Measurements from ENCODE around the gene NCOA7.

NCOA7 gene

GRCh38 chr6:125764121-125764671, 26.6 kb upstream of the NCOA7 start:
- no peak overlapping the region for H2BK15ac ChIP-seq (replicated peaks; ENCODE audit: low read depth)
- WGBS (ENCODE audit: extremely low coverage, insufficient coverage, low lambda C conversion rate), result no CpG with 5 or more reads among the region's 2 CpGs
- no peak overlapping the region for H3K18ac ChIP-seq (ENCODE audit: low read length)
- no peak for DNase-seq
- no peak overlapping the region for H4K5ac ChIP-seq (ENCODE audit: low read length)
- H3K36me3 ChIP-seq (ENCODE audit: control insufficient read depth, insufficient read depth, low read length), result peaks cover 2% of the 10 kb centered on the region
- H3K4ac ChIP-seq (ENCODE audit: low read depth, low read length), result no peak overlapping the region
- no peak overlapping the region for H3K23ac ChIP-seq (ENCODE audit: low read length)
- no peak overlapping the region for H3K56ac ChIP-seq (ENCODE audit: low read length)
- H2AK5ac ChIP-seq (ENCODE audit: low read length), result no peak overlapping the region
- no peak overlapping the region for H3K4me3 ChIP-seq (ENCODE audit: low read length)
- no peaks in the 10 kb centered on the region for H3K27me3 ChIP-seq (ENCODE audit: insufficient read depth, low read length, poor library complexity)
- no peaks in the 10 kb centered on the region for H3K79me2 ChIP-seq (ENCODE audit: control insufficient read depth, insufficient read depth, low read length)
- H3K9ac ChIP-seq (ENCODE audit: low read length), result no peak overlapping the region
- H2BK120ac ChIP-seq (ENCODE audit: low read depth, low read length), result no peak overlapping the region
- H3K27ac ChIP-seq (ENCODE audit: low read depth, low read length), result no peak overlapping the region
- H4K8ac ChIP-seq (ENCODE audit: low read depth, low read length), result no peak overlapping the region
- no peak overlapping the region for H3K4me2 ChIP-seq (ENCODE audit: low read length)
- H3K79me1 ChIP-seq (ENCODE audit: low read length), result no peaks in the 10 kb centered on the region
- no peak overlapping the region for H2BK5ac ChIP-seq (ENCODE audit: low read length)
- H3K4me1 ChIP-seq (ENCODE audit: control insufficient read depth, low read depth, low read length), result no peaks in the 10 kb centered on the region

GRCh38 chr6:125765944-125766343, 24.8 kb upstream of the NCOA7 start:
- Histone ChIP-seq H2BK15ac (replicated peaks; ENCODE audit: low read depth) (no peak overlapping the region), H3K4me2 (ENCODE audit: low read length) (no peak overlapping the region), H3K79me1 (ENCODE audit: low read length) (no peaks in the 10 kb centered on the region), H2BK5ac (ENCODE audit: low read length) (no peak overlapping the region), H2AK5ac (ENCODE audit: low read length) (no peak overlapping the region), H3K27me3 (ENCODE audit: insufficient read depth, low read length, poor library complexity) (no peaks in the 10 kb centered on the region), H2BK120ac (ENCODE audit: low read depth, low read length) (no peak overlapping the region), H3K4me1 (ENCODE audit: control insufficient read depth, low read depth, low read length) (no peaks in the 10 kb centered on the region), H3K27ac (ENCODE audit: low read depth, low read length) (no peak overlapping the region), H3K23ac (ENCODE audit: low read length) (no peak overlapping the region), H3K36me3 (ENCODE audit: control insufficient read depth, insufficient read depth, low read length) (no peaks in the 10 kb centered on the region), H3K4ac (ENCODE audit: low read depth, low read length) (no peak overlapping the region), H4K5ac (ENCODE audit: low read length) (no peak overlapping the region), H3K9ac (ENCODE audit: low read length) (no peak overlapping the region), H3K18ac (ENCODE audit: low read length) (no peak overlapping the region), H3K56ac (ENCODE audit: low read length) (no peak overlapping the region), H3K79me2 (ENCODE audit: control insufficient read depth, insufficient read depth, low read length) (no peaks in the 10 kb centered on the region), H4K8ac (ENCODE audit: low read depth, low read length) (peak overlapping the region; percentile 56), H3K4me3 (ENCODE audit: low read length) (no peak overlapping the region)
- WGBS (ENCODE audit: extremely low coverage, insufficient coverage, low lambda C conversion rate), result no CpG with 5 or more reads among the region's 1 CpG
- DNase-seq, result no peak

GRCh38 chr6:125766641-125767040, 24.1 kb upstream of the NCOA7 start:
- H3K56ac ChIP-seq (ENCODE audit: low read length), result no peak overlapping the region
- no peak overlapping the region for H3K23ac ChIP-seq (ENCODE audit: low read length)
- H2BK120ac ChIP-seq (ENCODE audit: low read depth, low read length), result no peak overlapping the region
- no peak overlapping the region for H3K4me2 ChIP-seq (ENCODE audit: low read length)
- no peak overlapping the region for H3K9ac ChIP-seq (ENCODE audit: low read length)
- WGBS (ENCODE audit: extremely low coverage, insufficient coverage, low lambda C conversion rate), result no CpG with 5 or more reads among the region's 4 CpGs
- no peak overlapping the region for H3K18ac ChIP-seq (ENCODE audit: low read length)
- no peak overlapping the region for H2BK5ac ChIP-seq (ENCODE audit: low read length)
- DNase-seq, result no peak
- H3K36me3 ChIP-seq (ENCODE audit: control insufficient read depth, insufficient read depth, low read length), result no peaks in the 10 kb centered on the region
- no peak overlapping the region for H4K8ac ChIP-seq (ENCODE audit: low read depth, low read length)
- no peaks in the 10 kb centered on the region for H3K79me1 ChIP-seq (ENCODE audit: low read length)
- H3K4me1 ChIP-seq (ENCODE audit: control insufficient read depth, low read depth, low read length), result no peaks in the 10 kb centered on the region
- H3K27me3 ChIP-seq (ENCODE audit: insufficient read depth, low read length, poor library complexity), result no peaks in the 10 kb centered on the region
- no peak overlapping the region for H3K4me3 ChIP-seq (ENCODE audit: low read length)
- no peak overlapping the region for H3K27ac ChIP-seq (ENCODE audit: low read depth, low read length)
- H2AK5ac ChIP-seq (ENCODE audit: low read length), result no peak overlapping the region
- no peak overlapping the region for H4K5ac ChIP-seq (ENCODE audit: low read length)
- H3K4ac ChIP-seq (ENCODE audit: low read depth, low read length), result no peak overlapping the region
- H2BK15ac ChIP-seq (replicated peaks; ENCODE audit: low read depth), result no peak overlapping the region
- H3K79me2 ChIP-seq (ENCODE audit: control insufficient read depth, insufficient read depth, low read length), result no peaks in the 10 kb centered on the region

GRCh38 chr6:125769147-125769783, 21.5 kb upstream of the NCOA7 start:
- H3K9ac ChIP-seq (ENCODE audit: low read length), result no peak overlapping the region
- H2AK5ac ChIP-seq (ENCODE audit: low read length), result no peak overlapping the region
- no peaks in the 10 kb centered on the region for H3K79me1 ChIP-seq (ENCODE audit: low read length)
- H4K5ac ChIP-seq (ENCODE audit: low read length), result no peak overlapping the region
- H3K4me3 ChIP-seq (ENCODE audit: low read length), result no peak overlapping the region
- no peak overlapping the region for H3K23ac ChIP-seq (ENCODE audit: low read length)
- no CpG with 5 or more reads among the region's 6 CpGs for WGBS (ENCODE audit: extremely low coverage, insufficient coverage, low lambda C conversion rate)
- DNase-seq, result no peak
- H3K27ac ChIP-seq (ENCODE audit: low read depth, low read length), result no peak overlapping the region
- no peaks in the 10 kb centered on the region for H3K4me1 ChIP-seq (ENCODE audit: control insufficient read depth, low read depth, low read length)
- H3K27me3 ChIP-seq (ENCODE audit: insufficient read depth, low read length, poor library complexity), result no peaks in the 10 kb centered on the region
- no peak overlapping the region for H2BK5ac ChIP-seq (ENCODE audit: low read length)
- no peak overlapping the region for H3K4me2 ChIP-seq (ENCODE audit: low read length)
- H3K79me2 ChIP-seq (ENCODE audit: control insufficient read depth, insufficient read depth, low read length), result no peaks in the 10 kb centered on the region
- no peak overlapping the region for H3K18ac ChIP-seq (ENCODE audit: low read length)
- H3K4ac ChIP-seq (ENCODE audit: low read depth, low read length), result no peak overlapping the region
- H4K8ac ChIP-seq (ENCODE audit: low read depth, low read length), result no peak overlapping the region
- no peak overlapping the region for H3K56ac ChIP-seq (ENCODE audit: low read length)
- no peaks in the 10 kb centered on the region for H3K36me3 ChIP-seq (ENCODE audit: control insufficient read depth, insufficient read depth, low read length)
- no peak overlapping the region for H2BK120ac ChIP-seq (ENCODE audit: low read depth, low read length)
- H2BK15ac ChIP-seq (replicated peaks; ENCODE audit: low read depth), result no peak overlapping the region

GRCh38 chr6:125773387-125774341, 17.1 kb upstream of the NCOA7 start:
- Histone ChIP-seq H3K36me3 (ENCODE audit: control insufficient read depth, insufficient read depth, low read length) (no peaks in the 10 kb centered on the region), H2BK15ac (replicated peaks; ENCODE audit: low read depth) (no peak overlapping the region), H3K4me2 (ENCODE audit: low read length) (no peak overlapping the region), H3K56ac (ENCODE audit: low read length) (no peak overlapping the region), H3K27me3 (ENCODE audit: insufficient read depth, low read length, poor library complexity) (no peaks in the 10 kb centered on the region), H3K4ac (ENCODE audit: low read depth, low read length) (no peak overlapping the region), H3K4me1 (ENCODE audit: control insufficient read depth, low read depth, low read length) (no peaks in the 10 kb centered on the region), H4K5ac (ENCODE audit: low read length) (no peak overlapping the region), H3K79me2 (ENCODE audit: control insufficient read depth, insufficient read depth, low read length) (no peaks in the 10 kb centered on the region), H2AK5ac (ENCODE audit: low read length) (no peak overlapping the region), H3K79me1 (ENCODE audit: low read length) (no peaks in the 10 kb centered on the region), H3K9ac (ENCODE audit: low read length) (no peak overlapping the region), H2BK5ac (ENCODE audit: low read length) (no peak overlapping the region), H3K18ac (ENCODE audit: low read length) (no peak overlapping the region), H2BK120ac (ENCODE audit: low read depth, low read length) (no peak overlapping the region), H3K23ac (ENCODE audit: low read length) (no peak overlapping the region), H3K4me3 (ENCODE audit: low read length) (no peak overlapping the region), H4K8ac (ENCODE audit: low read depth, low read length) (no peak overlapping the region), H3K27ac (ENCODE audit: low read depth, low read length) (no peak overlapping the region)
- no CpG with 5 or more reads among the region's 4 CpGs for WGBS (ENCODE audit: extremely low coverage, insufficient coverage, low lambda C conversion rate)
- DNase-seq, result no peak
